GM19438 (cell line): ENCODE measurements around the gene DHX35.
A peak's percentile ranks its signal among the peaks of the same experiment; 100 is the strongest.

ENCODE experiments used
- ATAC-seq: cut with Tn5 transposase; IDR thresholded peaks from one replicate; pipeline ENCODE4 v1.9.1; 2021; ENCODE audit warnings: low read depth; ENCODE audit not compliant: unreplicated experiment

DHX35 gene

DNA sequence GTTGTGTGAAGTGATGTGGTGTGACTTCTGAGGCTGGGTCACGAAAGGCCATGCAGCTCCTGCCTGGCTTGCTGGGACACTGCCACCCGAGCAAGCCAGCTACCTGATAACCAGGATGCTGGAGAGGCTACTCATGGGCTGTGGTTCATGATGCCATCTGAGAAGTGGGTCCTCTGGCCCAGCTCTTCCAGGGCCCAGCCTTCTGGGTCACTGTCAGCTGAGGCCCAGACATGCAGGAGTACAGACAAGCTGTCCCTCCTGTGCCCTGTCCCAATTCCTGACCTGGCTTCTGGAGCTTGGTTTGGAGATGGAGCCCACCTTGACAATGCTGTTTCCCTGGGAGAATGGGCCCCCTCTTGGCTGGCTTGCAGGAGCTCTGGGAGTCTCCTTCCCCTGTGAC lies 87.0 kb downstream of the DHX35 start:
- no peak for ATAC-seq

DNA sequence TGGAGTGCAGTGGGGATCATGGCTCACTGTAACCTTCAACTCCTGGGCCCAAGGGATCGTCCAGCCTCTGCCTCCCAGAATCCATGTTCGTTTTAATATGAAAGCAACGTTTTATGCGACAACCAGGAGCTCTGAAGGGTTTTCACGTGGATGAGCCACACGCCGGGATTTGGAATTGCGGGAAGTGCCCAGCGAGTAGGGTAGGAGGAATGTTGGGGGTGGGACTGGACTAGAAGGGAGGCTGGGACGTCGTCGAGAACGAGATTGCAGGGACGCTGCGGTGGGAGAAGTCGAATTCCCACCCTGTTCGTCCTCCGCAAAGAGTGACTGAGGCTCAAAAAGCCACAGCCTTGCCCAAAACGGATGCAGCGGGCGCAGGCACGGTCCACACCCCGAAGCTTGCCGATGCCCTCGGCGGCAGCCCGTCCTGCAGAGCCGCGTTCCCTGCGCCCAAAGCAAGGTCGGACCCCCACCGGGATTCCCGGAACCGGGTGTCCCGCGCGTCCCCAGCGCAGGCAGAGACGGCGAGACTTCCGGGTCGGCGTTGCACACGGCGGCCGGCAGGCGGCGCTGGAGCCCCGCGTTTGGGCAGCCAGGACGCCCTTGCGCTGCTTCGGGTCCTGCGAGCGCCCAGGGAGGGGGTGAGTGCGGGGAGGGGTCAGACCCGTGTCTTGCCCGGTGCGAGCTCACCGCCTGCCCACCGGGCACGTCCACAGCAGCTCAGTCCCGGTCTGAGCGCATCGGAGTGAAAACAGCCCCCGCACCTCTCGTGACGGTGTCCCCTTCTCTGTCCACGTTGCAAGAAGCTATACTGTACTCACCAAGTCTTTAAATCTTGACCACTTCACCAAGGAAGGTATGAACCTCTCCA lies 87.8 kb downstream of the DHX35 start:
- ATAC-seq: peak; percentile 82

DNA sequence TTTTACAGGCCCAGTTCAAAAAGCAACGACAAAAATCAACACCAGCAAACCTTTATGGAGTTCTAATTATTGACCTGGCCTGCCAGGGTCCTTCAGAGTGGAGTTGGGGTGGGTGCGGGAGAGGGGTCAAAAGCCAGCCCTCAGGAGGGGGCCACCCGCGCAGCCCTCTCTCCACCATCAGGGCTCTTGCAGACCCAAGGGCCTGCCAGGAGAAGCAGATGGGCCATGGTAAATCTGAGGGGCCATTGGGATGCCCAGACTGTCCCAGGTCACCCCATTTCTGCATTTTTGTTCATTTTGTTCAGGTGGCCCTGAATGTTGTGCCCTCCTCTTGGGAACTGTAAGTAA lies 88.4 kb downstream of the DHX35 start:
- ATAC-seq: no peak

DNA sequence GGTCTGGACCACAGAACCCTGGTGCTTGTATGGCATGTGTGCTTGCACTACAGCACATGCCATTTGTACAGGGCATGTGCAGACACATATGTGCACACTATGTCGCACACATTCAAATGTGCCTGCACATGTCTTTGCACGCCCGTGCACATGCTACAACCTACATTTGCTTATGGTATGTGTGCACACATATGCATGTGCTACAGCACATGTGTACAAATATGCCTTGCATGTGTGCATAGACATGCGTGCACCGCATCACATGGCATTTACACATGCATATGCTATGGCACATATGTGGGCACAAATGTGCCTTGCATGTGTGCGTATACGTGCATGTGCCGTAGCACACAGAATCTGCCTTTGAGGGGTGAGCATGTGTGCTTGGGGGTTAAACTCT lies 90.5 kb downstream of the DHX35 start:
- ATAC-seq: no peak

DNA sequence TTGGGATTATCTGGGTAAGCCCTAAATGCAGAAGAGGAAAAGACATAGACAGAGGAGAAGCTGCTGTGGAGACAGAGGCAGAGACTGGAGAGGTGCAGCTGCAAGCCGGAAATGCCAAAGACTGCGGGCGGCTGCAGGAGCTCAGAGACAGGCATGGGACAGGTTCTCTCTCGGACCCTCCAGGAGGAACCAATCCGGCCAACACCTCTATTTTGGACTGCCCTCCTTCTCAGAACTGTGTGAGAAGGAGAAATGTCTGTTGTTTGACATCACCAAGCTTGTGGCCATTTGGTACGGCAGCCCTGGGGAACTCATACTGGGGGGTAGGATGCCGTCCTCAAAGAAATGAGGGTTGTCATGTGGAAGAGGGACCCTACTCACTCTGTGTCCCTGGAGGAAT lies 95.0 kb downstream of the DHX35 start:
- no peak for ATAC-seq

DNA sequence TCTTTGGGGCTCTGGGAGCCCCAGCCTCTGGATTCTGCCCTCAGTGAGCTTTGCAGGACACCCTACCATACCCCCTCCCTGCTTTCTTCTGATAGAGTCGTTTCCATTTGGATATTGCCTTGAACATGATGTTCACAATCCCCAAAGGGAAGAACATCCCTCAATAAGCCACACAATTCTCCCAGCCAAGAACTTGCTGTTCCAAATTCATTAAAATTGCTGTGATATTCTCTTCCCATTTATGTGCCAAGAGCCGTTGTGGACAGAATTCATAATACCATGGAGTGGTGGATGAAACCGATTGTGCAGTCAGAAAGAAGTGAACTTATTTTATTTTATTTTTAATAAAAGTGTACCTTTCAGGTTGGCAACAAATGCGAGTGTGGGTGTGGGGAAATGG lies 95.8 kb downstream of the DHX35 start:
- no peak for ATAC-seq

DNA sequence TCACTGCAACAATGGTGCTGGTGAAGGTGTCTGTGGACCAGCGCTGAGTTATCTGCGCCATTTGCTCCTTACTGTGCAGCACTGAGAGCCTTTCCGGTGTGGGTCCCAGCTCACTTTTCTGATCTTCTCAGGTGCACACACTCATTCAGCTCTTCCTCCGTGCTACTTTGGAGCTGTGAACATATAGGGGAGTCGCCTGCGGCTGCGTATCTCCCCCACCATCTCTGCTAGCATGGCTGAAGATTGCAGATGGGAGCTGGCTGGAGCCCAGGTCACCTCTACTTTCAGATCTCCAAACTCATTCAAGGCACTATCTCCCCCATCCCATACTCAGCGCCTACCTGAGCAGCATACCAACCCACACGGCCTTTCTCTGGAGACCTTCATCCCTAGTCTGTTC lies 96.9 kb downstream of the DHX35 start:
- ATAC-seq: no peak

DNA sequence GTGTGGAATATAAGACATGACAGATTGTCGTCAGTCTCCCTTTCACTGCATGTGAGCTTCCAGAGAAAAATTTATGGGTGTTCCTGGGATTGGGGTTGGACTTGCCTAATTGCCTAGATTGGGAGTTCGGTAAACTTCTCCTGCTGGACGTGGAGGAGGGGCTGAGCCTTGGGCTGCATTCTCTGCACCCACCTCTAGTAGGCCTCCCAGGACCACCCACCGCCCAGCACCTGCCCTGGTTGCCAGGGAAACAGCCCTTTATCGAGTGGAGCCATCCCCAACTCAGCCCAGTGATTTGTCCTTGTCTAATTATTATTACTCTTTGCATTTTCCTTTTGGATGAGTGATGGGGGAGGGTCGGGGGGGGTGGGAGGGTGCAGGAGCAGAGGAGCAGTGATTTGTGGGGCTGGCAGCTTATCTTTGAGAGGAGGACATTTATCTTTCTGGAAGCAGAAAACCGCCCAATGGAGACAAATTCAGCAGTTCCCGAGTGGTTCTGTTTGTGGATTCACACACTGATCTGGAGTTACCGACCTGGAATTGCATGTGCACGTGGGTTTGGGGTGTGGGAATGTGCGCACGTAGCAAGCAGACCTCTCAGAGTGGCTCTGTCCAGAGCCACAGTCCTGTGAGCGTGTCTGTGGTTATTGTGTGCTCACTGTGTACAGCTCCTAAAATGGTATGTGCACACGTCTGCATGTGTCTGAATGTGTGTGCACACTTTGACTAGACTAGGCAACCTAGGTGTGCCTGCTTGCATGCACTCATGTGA lies 104.5 kb downstream of the DHX35 start:
- ATAC-seq: no peak

DNA sequence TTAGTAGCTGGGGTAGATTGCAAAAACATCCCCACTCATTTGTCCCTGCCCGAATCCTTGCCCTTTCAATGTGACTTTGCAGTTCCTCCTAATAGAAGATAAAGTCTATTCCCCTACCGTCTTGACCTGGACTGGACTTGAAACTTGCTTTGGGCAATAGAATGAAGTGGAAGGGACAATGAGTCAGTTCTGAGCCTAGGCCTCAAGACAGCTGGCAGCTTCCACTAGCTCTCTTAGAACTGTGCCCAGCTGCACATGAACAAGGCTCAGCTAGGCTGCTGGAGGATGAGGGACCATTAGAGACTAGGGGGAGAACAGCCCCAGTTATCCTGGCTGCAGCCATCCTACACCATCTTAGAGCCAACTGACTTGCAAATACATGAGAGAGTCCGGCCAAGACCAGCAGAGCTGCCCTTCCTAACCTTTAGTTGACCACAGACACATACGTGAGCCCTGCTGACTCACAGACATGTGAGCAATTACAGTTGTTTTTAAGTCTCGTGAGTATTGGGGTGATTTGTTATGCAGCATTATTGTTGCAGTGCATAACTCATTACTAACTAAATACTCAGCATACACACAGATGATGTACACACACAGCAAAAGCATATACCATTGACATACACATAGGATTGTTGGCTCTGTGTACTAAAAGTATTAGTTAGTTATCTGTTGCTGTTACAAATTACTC lies 105.5 kb downstream of the DHX35 start:
- no peak for ATAC-seq

DNA sequence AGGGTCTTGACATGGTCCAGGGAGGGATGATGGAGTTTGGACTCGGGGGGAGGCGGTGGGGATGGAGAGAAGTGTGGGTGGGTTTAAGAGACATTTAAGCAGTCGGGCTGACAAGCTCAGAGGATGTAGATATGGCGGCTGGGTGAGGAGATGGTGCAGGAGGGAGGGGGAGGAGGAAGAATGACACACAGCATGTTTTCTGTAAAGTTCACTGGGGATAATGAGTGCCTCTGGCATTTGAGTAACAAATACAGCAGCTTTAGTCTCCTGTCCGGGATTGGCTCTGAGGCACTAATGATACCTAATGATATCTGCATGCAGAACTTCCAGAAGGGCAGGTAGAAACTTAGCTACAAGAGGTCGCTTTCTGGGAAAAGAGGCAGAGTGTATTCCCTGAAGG lies 107.8 kb downstream of the DHX35 start:
- no peak for ATAC-seq

DNA sequence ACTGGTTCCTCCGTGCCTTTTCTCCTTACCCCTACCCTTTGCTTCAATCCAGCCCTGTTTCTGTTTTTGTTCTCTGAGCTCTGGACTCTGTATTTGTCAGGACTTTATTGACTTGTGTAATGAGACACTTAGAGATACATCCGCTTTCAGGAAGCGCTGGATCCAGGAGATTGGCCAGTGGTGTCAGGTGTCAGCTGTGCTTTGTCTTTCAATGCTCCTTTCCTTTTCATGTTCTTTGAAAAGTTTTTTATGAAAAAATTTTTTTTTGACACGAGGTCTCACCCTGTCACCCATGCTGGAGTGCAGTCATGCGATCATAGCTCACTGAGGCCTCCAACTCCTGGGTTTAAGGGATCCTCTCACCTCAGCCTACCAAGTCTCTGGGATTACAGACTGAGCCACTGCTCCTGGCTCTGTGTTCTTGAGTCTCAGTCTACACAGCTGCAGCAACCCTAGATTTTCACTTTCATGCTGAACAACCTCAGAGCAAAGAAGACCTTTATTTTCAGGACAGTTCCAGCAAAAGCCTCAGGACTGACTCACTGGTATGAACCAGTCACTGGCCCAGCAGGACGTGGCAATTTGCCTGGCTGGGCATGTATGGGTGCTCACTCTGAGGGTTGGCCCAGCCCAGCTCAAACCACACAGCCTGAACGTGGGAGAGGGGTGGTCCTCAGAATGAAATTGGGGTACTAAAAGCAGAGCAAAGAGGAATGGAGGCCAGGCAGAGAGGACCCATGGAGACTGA lies 108.5 kb downstream of the DHX35 start:
- ATAC-seq: no peak

DNA sequence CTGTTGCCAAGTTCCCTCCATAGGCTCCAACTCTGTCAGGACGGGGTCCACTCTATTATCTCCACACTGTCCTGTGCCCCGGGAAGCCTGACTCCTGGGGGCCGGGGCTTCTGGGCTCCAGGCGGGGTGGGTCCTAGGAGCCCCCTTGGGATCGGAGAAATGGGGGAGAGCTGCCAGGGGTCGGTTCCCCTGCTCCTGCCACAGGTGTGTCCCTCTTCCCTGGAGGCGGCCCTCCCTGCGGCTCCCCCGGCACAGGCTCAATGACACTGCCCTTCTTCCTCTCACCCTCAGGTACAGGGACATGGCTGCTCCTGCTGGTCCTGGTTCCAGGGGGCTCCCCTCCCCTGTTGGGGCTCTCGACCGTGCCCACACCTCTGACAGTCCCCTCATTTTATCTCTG lies 110.0 kb downstream of the DHX35 start:
- no peak for ATAC-seq

DNA sequence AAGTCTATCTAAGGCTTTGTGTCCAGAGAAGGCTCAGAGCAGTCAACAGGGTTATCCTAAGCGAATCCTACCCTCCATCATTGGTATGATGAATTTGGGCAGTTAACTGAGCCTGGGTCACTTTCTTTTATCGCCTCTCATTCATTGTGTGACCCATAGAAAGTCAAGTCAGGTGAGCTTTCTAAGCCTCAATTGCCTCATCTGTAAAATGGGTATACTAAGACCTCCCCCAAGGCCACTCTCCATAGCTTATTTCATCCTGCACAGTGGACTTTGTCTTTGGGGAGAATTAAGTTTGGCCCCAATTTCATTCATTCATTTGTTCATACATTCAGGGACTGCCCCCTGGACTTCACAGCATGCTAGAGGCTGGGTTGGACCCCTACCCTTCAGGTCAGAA lies 110.5 kb downstream of the DHX35 start:
- no peak for ATAC-seq

DNA sequence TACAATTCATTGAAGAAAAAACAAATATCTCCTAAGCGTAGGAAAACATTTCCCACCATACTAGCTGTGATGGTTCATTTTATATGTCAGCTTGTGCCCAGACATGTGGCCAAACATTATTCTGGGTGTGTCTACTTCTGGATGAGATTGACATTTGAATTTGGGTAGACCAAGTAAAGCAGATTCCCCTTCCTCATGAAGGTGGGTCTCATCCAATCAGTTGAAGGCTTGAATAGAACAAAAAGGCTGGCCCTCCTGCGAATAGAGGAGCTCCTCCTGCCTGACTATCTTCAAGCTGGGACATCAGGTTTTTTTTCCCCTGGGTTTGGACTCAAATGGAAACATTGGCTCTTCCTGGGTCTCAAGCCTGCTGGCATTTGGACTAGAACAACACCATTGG lies 113.6 kb downstream of the DHX35 start:
- no peak for ATAC-seq

DNA sequence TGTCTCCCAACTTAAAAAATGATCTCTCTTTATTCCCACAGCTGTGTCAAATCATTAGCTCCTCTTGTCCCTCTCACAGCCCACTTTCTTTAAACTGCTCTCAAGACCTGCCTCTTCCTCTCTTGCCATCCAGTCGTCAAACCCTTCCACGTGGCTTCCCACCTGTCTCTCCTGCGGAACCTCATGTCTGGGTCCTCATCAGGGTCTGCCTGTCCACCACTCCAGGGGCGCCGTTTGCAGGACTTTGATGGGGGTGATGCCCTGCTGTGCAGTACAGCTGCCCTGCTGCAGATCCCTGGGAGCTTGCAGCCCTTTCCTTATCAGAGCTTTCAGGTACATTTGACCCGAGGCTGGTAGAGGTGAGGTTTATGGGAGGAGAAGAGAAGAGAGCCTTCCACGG lies 114.8 kb downstream of the DHX35 start:
- ATAC-seq: no peak

DNA sequence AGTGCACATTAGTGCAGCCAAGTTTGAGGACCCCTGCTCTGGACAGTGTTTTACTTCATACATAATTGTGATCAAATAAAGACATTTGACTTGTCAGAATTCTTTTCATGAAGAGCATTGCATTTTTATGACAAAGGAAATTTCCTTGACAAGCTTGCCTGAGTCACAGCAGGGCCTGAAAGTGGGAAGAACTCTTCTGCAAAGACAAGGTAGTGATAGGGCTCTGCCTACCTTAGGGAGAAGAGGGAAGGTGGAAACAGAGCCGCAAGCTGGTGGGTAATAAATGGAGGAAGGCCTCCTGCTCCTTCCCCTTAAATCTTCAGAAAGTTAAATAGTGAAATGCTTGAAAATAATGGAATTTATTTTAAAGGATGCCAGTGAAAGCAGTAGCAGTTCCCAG lies 118.2 kb downstream of the DHX35 start:
- no peak for ATAC-seq

DNA sequence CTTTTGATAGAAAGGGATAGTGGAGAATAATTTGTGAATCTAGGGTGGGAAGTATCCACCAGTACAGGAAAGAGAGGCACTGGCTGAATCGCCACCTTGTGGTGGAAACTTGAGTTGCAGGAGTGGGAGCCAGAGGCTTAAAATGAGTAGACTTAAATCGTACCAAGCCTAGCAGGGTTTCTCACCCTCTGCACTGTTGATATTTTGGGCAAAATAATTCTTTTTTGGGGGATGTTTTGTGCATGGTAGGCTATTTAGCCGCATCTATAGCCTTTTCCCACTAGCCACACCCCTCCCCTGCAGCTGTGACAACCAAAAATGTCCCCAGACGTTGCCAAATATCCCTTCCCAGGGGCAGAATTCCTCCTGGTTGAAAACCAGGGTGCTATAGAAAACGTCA lies 119.1 kb downstream of the DHX35 start:
- ATAC-seq: no peak

DNA sequence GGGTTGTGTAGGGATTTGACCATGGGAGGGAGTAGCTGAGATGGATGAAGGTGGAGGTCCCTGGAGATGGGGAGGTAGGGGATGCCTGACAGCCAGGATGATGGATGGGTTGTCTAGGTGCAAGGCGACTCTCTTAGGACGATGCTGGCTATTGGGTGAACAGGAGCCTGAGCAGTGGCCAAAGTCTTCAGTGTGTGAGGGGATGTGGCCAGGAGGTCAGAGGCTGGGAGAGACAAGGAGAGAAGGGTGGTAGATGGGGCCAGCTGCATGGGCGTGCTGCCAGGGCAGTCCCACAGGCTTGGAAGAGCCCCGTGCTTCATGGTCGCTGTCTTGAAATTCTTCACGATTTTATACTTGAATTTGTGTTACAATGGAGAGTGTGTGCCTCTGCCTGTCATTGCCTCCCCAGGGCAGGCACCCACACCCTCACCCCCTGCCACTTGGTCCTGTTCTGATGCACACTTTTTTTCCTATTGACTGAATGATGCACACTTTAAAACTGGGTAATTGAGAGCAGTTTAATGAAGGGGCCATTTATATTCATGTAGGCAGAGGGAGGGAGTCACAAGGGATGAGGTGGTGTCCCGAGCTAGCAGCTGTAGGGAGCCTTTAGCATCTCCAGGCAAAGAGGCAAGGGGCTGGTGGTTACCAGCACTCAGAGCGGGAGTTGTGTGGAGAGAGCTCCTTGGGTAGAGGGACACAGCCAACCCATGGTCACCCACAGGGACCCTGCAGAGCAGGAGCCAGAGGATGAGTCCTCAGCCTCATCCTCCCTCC lies 120.7 kb downstream of the DHX35 start:
- no peak for ATAC-seq

DNA sequence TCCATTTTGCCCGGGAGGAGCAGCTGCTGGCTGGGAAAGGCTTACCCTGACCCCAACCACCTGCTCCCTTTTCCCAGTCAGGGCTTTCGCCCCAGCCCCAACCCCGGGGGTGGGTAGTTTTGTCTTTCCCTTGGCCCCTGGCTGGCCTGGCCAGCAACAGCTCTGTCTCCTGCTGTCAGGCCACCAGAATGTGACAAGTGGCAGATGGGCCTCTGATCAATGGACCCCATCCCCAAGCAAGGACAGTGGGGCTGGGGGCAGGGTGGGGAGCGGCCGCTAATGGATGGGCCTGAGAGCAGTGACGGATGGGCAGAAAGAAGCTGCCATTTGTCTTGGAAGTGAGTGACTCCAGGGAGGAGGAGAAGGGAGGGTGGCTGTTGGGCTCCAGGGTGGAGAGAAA lies 121.6 kb downstream of the DHX35 start:
- ATAC-seq: no peak

DNA sequence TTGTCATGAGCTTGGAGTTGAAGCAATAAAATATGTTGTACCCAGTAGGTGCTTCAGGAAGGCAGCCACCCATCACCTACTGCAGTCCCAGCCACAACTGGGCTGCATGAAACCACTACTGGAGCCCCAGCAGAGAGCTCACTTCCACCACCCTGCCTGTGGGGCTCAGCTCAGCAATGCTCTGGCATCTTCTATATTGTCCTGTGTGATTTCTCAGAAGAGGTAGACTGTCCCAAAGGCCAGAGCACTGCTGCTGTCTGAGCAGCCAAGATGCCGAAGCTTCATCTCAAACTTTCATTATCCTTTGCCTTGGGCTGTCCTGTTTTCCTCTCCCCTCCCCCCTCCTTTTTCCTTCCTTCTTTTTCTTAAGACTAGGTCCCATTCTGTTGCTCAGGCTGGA lies 126.9 kb downstream of the DHX35 start:
- ATAC-seq: no peak
